GM12875 (cell line): ENCODE measurements around the gene THSD7A.
A peak's percentile ranks its signal among the peaks of the same experiment; 100 is the strongest.

Source experiments
- H3K4me3 ChIP-seq: one replicate; pipeline ENCODE4 v1.5.1; 2011; ENCODE audit warnings: low read depth, low read length, control low read depth
- TF ChIP-seq, protein P1 (sequence below): IDR thresholded peaks from 2 replicates; pipeline ENCODE4 v1.5.1; 2011; ENCODE audit warnings: low read depth, mild to moderate bottlenecking, control low read depth, inconsistent platforms, low read length, moderate library complexity, borderline replicate concordance; ENCODE audit not compliant: insufficient read depth

The THSD7A gene

DNA sequence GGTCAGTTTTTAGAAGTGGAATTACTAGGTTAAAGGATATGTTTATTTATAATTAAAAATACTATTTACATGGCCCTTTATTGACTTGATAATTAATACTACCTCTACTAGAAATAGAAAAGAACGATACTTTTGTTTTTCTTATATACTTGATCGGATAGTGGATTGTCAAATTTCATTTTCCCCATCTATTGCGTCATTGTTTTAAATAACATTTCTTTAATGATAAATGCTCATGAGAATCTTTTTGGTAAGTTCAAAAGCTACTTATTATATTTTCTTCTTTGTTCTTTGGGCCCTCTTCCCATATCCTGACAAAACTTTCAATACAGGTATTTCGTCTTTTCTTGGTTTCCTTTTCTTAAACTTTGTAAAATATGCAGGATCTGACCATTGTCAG, 465.9 kb downstream of the THSD7A start:
- TF ChIP-seq, protein P1, sequence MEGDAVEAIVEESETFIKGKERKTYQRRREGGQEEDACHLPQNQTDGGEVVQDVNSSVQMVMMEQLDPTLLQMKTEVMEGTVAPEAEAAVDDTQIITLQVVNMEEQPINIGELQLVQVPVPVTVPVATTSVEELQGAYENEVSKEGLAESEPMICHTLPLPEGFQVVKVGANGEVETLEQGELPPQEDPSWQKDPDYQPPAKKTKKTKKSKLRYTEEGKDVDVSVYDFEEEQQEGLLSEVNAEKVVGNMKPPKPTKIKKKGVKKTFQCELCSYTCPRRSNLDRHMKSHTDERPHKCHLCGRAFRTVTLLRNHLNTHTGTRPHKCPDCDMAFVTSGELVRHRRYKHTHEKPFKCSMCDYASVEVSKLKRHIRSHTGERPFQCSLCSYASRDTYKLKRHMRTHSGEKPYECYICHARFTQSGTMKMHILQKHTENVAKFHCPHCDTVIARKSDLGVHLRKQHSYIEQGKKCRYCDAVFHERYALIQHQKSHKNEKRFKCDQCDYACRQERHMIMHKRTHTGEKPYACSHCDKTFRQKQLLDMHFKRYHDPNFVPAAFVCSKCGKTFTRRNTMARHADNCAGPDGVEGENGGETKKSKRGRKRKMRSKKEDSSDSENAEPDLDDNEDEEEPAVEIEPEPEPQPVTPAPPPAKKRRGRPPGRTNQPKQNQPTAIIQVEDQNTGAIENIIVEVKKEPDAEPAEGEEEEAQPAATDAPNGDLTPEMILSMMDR: no peak
- no peak overlapping the region for H3K4me3 ChIP-seq

DNA sequence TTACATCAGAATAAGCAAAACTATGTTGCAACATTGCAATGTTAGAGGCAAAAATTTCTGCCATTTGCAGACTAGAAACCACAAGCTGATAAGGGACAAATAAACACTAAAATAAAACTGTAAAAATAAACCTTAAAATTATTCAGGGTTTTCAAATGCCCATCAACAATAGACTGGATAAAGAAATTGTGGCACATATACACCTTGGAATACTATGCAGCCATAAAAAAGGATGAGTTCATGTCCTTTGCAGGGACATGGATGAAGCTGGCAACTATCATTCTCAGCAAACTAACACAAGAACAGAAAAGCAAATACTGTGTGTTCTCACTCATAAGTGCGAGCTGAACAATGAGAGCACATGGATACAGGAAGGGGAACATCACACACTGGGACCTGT, 473.4 kb downstream of the THSD7A start:
- TF ChIP-seq, protein P1: no peak
- H3K4me3 ChIP-seq: no peak overlapping the region

DNA sequence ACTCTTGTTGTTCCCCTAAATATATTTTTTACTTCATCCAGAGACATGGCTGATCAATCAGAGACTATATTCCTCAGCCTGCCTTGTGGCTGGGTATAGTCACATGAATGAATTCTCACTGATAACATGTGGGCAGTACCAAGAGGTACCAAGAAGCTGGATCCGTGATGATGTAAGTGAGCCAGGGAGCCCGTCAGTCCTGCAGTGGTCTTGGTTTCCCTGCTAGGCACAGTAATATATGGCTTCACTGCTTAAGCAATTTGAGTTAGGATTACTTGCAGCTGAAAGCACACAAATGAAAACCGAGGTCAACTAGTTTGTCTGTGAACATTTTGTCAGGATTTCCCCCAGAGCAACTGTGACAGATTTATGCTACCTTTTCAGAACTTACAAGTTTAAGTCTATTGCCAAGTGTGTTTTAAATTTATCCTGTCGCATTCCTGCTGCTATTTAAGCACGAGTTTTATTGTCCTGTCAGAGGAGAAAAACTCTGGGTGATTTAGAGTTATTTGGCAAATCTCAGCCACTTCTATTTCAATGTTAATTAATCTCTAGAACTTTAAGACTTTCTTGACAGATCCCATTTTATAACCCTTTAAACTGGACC, 476.5 kb downstream of the THSD7A start:
- H3K4me3 ChIP-seq: no peak overlapping the region
- TF ChIP-seq, protein P1: no peak

DNA sequence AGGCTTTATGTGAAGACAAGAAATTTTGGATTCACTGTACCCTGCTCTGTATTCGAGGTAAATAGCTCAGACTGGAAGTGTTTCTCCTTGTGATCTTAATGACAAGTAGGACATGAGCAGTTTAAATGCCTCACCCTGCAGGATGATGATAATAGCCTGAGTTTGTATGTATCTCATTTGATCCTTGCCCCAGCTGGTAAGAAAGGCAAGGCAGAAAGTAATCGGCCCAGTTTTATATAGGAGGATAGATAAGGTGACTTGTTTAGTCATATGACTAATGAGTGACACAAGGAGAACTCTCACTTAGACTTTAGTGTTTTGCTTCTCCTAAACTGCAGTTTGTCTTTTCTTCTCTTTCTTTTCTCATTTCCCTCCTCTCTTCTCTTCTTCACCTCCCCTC, 485.7 kb downstream of the THSD7A start:
- no peak overlapping the region for H3K4me3 ChIP-seq
- TF ChIP-seq, protein P1: no peak

DNA sequence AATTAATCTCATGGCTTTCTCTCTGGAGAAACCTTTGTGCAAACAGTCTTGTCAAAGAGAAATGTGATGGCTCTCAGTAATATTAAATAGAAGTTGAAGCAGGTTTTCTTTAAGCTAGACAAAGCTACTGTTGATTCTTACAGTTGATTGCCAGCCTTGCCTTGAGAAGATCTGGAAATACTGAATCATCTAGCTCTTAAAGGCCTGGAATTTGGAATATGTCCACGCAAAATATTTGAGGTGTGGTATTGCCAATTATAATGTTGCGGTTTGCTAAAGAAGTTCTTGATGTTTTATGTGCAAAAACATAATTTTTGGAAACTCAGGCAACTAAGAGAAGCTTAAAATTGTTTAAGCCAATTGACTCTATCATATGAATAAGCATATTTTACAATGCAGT, 486.4 kb downstream of the THSD7A start:
- no peak overlapping the region for H3K4me3 ChIP-seq
- TF ChIP-seq, protein P1: no peak

DNA sequence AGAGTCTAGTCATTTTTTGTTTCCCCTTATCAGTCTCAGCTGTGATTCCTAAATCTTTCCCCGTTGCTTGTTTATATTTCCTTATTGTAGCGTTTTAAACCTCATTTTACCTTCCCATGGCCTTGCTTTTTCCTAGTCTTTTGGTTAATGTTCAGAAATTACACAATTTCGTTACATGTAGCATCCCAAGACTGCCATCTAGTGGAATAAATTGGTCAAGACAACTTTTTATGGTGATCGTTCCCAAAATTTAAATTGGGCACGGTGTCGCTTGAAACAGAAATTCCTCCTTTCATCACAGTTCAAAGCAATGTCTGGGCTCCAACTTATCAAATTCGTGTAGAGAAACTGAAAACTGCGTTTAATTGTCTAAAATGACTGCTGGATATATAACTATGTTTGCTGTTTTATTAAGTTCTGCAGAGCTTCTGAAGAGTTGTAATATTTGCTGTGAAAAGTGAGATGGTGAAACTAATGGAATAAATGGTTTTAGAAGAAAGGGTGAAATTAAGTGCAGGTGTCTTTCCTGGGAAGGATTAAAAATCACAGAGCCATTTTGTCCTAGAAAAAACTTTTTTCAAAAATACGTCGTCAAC, 488.1 kb downstream of the THSD7A start:
- H3K4me3 ChIP-seq: no peak overlapping the region
- TF ChIP-seq, protein P1: peak; percentile 39; the same call in 1 of the 2 replicates

DNA sequence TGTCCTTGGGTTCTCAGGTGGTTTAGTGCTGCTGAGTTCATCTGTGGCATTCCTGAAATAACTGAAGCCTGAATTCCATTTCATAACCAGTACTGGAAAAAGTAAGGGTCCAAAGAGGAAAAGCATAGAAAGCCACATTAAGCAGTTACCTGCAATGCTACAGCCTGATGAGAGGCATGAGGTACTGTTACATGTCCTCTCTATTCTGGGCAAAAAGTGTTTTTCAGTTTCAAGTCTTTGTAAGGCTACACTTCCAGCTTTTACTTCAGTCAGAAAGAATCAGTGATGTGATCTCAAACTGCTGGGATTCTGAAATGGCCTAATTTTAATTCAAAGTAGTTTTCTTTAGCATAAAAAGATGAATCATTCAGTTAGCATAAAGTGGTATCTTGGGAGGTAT, 488.9 kb downstream of the THSD7A start:
- TF ChIP-seq, protein P1: no peak
- H3K4me3 ChIP-seq: no peak overlapping the region
